Measurements from ENCODE around the gene GPX3. TPM values are rescaled to one million over a fixed set of nuclear protein-coding genes. Genes with fewer than 3 reads are reported as not detected.

Gene GPX3
- total RNA-seq = 415 TPM

GRCh38 chr5:151020304-151021110, at the start of gene GPX3:
Gene GPX3 (plus strand): TSS chr5:151020591. CDS start chr5:151020655, 64 bp downstream.

Other genes starting within 250 kb of the GPX3 start
- gene SMIM3, start 241.8 kb upstream of the GPX3 start, total RNA-seq = 25.2 TPM
- 0.12 TPM for gene IRGM, start 174.1 kb upstream of the GPX3 start, total RNA-seq
- 16.3 TPM for gene ZNF300, start 115.6 kb upstream of the GPX3 start, total RNA-seq
- gene TNIP1, start 60.4 kb downstream of the GPX3 start, total RNA-seq = 64.1 TPM
- 225 TPM for gene ANXA6, start 137.2 kb downstream of the GPX3 start, total RNA-seq
- 7.6 TPM for gene CCDC69, start 203.5 kb downstream of the GPX3 start, total RNA-seq
- gene GM2A, start 232.6 kb downstream of the GPX3 start, total RNA-seq = 21.4 TPM